ENCODE results near the gene RDH12. TPM values are rescaled to one million over a fixed set of nuclear protein-coding genes. Genes with fewer than 3 reads are reported as not detected.
"Not testable (repeated sequence)": the region's sequence is repeated elsewhere in the genome, so short reads cannot be mapped to it uniquely, and the experiment has no call there.

The RDH12 gene
- polyA plus RNA-seq, 1 donor from 2014 or later, result not detected

DNA sequence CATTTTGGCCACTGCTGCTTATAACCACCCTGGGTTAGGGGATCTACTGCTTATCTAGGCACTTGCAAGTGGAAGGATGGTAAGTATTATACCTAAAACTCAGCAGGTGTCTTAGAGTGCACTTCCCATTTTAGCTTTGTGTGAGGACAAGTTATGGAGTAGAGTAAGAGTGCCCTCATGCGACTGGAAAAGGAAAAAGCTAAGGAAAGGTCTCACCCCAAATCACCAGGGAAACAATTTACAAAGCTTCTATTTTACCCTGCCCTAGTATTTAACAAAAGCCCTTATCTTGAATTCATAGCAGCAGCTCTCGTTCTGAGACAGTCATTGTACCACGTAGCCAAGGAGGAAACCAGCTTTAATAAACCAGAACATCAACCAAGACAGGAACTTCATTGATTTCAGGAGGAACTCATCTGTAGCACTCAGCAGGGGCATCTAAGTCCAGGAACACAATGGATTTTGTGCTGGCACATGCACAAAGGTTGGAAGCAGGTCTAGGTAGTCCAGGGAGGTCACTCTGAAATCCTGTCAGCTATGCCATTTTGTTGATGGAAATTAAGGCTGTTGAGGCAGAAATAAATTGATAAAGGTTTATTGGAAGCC is 2.9 kb downstream of the RDH12 start:
- Histone ChIP-seq H3K9me2 (ENCODE audit: insufficient read depth, low read length) (no peaks in the 10 kb centered on the region), H3K4me2 (ENCODE audit: low read length) (no peak overlapping the region), H3K79me2 (replicated peaks; ENCODE audit: insufficient read depth, low read length) (no peaks in the 10 kb centered on the region), H3K36me3 (ENCODE audit: insufficient read depth, low read length) (no peaks in the 10 kb centered on the region), H4K20me1 (ENCODE audit: insufficient read depth) (no peaks in the 10 kb centered on the region), H3K9ac (ENCODE audit: low read length) (no peak overlapping the region), H3K27me3 (ENCODE audit: insufficient read depth, low read depth, low read length) (no peaks in the 10 kb centered on the region), H2AFZ (ENCODE audit: low read depth, low read length) (no peak overlapping the region), H3F3A (ENCODE audit: insufficient read depth, low read length, poor library complexity, severe bottlenecking) (no peaks in the 10 kb centered on the region), H3K9me3 (ENCODE audit: low read length) (no peaks in the 10 kb centered on the region), H3K4me3 (ENCODE audit: low read length) (no peak overlapping the region), H3K27ac (ENCODE audit: low read length) (no peak overlapping the region)
- TF ChIP-seq TAF1 (IDR thresholded peaks at IDR 0.05; ENCODE audit: low read depth), result no peak
- TF ChIP-seq, protein P1, sequence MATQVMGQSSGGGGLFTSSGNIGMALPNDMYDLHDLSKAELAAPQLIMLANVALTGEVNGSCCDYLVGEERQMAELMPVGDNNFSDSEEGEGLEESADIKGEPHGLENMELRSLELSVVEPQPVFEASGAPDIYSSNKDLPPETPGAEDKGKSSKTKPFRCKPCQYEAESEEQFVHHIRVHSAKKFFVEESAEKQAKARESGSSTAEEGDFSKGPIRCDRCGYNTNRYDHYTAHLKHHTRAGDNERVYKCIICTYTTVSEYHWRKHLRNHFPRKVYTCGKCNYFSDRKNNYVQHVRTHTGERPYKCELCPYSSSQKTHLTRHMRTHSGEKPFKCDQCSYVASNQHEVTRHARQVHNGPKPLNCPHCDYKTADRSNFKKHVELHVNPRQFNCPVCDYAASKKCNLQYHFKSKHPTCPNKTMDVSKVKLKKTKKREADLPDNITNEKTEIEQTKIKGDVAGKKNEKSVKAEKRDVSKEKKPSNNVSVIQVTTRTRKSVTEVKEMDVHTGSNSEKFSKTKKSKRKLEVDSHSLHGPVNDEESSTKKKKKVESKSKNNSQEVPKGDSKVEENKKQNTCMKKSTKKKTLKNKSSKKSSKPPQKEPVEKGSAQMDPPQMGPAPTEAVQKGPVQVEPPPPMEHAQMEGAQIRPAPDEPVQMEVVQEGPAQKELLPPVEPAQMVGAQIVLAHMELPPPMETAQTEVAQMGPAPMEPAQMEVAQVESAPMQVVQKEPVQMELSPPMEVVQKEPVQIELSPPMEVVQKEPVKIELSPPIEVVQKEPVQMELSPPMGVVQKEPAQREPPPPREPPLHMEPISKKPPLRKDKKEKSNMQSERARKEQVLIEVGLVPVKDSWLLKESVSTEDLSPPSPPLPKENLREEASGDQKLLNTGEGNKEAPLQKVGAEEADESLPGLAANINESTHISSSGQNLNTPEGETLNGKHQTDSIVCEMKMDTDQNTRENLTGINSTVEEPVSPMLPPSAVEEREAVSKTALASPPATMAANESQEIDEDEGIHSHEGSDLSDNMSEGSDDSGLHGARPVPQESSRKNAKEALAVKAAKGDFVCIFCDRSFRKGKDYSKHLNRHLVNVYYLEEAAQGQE (IDR thresholded peaks at IDR 0.05; ENCODE audit: borderline replicate concordance), result no peak
- no peak for TF ChIP-seq EZH2 (IDR thresholded peaks at IDR 0.05; ENCODE audit: borderline replicate concordance, insufficient read depth, low read length, poor library complexity, severe bottlenecking)
- TF ChIP-seq, protein P2, sequence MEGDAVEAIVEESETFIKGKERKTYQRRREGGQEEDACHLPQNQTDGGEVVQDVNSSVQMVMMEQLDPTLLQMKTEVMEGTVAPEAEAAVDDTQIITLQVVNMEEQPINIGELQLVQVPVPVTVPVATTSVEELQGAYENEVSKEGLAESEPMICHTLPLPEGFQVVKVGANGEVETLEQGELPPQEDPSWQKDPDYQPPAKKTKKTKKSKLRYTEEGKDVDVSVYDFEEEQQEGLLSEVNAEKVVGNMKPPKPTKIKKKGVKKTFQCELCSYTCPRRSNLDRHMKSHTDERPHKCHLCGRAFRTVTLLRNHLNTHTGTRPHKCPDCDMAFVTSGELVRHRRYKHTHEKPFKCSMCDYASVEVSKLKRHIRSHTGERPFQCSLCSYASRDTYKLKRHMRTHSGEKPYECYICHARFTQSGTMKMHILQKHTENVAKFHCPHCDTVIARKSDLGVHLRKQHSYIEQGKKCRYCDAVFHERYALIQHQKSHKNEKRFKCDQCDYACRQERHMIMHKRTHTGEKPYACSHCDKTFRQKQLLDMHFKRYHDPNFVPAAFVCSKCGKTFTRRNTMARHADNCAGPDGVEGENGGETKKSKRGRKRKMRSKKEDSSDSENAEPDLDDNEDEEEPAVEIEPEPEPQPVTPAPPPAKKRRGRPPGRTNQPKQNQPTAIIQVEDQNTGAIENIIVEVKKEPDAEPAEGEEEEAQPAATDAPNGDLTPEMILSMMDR (IDR thresholded peaks at IDR 0.05; ENCODE audit: poor library complexity, severe bottlenecking), result peak; percentile 91
- no peak for TF ChIP-seq MXI1 (conservative IDR thresholded peaks at IDR 0.05; ENCODE audit: poor library complexity, severe bottlenecking)
- peak; percentile 90 for TF ChIP-seq RAD21 (conservative IDR thresholded peaks at IDR 0.05)
- TF ChIP-seq EP300 (conservative IDR thresholded peaks at IDR 0.05; ENCODE audit: poor library complexity, severe bottlenecking), result no peak
- TF ChIP-seq SMC3 (conservative IDR thresholded peaks at IDR 0.05; ENCODE audit: poor library complexity), result peak; percentile 83
- no peak for TF ChIP-seq POLR2AphosphoS5 (IDR thresholded peaks at IDR 0.05)

DNA sequence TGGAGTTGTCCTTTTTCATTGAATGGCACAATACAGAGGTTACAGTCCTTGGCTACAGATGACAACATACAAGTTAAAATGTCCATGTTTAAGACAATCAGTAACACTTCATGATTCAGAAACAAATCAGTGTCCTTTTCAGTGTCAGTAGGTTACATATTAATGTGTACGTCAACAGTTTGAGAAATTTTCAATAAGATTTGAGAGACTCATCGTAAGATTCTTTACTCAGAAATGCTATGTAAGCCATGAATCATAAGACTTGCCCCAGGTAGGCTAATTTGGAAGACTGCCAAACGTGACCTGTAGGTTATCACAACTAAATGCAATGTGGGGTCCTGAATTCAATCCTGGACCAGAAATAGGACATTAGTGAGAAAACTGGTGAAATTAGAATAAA is 3.5 kb downstream of the RDH12 start:
- Histone ChIP-seq H3K9ac (ENCODE audit: low read length) (no peak overlapping the region), H3K79me2 (replicated peaks; ENCODE audit: insufficient read depth, low read length) (no peaks in the 10 kb centered on the region), H4K20me1 (ENCODE audit: insufficient read depth) (no peaks in the 10 kb centered on the region), H3K4me2 (ENCODE audit: low read length) (no peak overlapping the region), H3K27me3 (ENCODE audit: insufficient read depth, low read depth, low read length) (no peaks in the 10 kb centered on the region), H3K4me3 (ENCODE audit: low read length) (no peak overlapping the region), H3K36me3 (ENCODE audit: insufficient read depth, low read length) (no peaks in the 10 kb centered on the region), H3F3A (ENCODE audit: insufficient read depth, low read length, poor library complexity, severe bottlenecking) (no peaks in the 10 kb centered on the region), H3K9me3 (ENCODE audit: low read length) (no peaks in the 10 kb centered on the region), H3K27ac (ENCODE audit: low read length) (no peak overlapping the region), H3K9me2 (ENCODE audit: insufficient read depth, low read length) (no peaks in the 10 kb centered on the region), H2AFZ (ENCODE audit: low read depth, low read length) (no peak overlapping the region)
- TF ChIP-seq MXI1 (conservative IDR thresholded peaks at IDR 0.05; ENCODE audit: poor library complexity, severe bottlenecking) (no peak), POLR2AphosphoS5 (IDR thresholded peaks at IDR 0.05) (no peak), SMC3 (conservative IDR thresholded peaks at IDR 0.05; ENCODE audit: poor library complexity) (no peak), EZH2 (IDR thresholded peaks at IDR 0.05; ENCODE audit: borderline replicate concordance, insufficient read depth, low read length, poor library complexity, severe bottlenecking) (no peak), EP300 (conservative IDR thresholded peaks at IDR 0.05; ENCODE audit: poor library complexity, severe bottlenecking) (no peak), RAD21 (conservative IDR thresholded peaks at IDR 0.05) (no peak), TAF1 (IDR thresholded peaks at IDR 0.05; ENCODE audit: low read depth) (no peak)
- TF ChIP-seq, protein P2 (IDR thresholded peaks at IDR 0.05; ENCODE audit: poor library complexity, severe bottlenecking), result no peak
- TF ChIP-seq, protein P1 (IDR thresholded peaks at IDR 0.05; ENCODE audit: borderline replicate concordance), result no peak

DNA sequence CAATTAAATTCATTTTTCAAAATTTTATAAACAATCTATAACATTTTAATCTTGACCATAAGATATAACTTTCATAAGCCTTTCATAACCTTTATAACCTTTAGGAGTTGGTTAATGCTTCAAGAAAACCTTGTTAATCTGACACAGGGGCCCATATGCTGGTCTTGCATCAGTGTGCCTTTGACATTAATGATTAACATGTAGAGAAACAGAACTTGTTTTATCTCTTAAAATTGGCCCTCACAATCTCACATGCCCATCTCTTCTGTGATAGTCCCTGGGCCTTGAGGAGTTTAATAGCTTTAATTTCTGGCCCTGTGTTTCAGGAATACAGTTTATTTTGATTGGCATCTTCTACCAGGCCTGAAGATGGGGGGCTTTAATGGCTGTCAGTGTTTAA is 7.7 kb downstream of the RDH12 start:
- not testable (repeated sequence) for H3K79me2 ChIP-seq (replicated peaks; ENCODE audit: insufficient read depth, low read length); H3K4me2 ChIP-seq (ENCODE audit: low read length)

More for the DNA sequence above, 7.7 kb downstream of the RDH12 start:
- H2AFZ ChIP-seq (ENCODE audit: low read depth, low read length); H3K36me3 ChIP-seq (ENCODE audit: insufficient read depth, low read length); H3K9me2 ChIP-seq (ENCODE audit: insufficient read depth, low read length); H3F3A ChIP-seq (ENCODE audit: insufficient read depth, low read length, poor library complexity, severe bottlenecking); H3K9me3 ChIP-seq (ENCODE audit: low read length); H3K4me3 ChIP-seq (ENCODE audit: low read length); H3K27ac ChIP-seq (ENCODE audit: low read length); H3K27me3 ChIP-seq (ENCODE audit: insufficient read depth, low read depth, low read length); H3K9ac ChIP-seq (ENCODE audit: low read length); H4K20me1 ChIP-seq (ENCODE audit: insufficient read depth): not testable (repeated sequence)

Measured in neural cell (in vitro differentiated cells).